OCI-LY7 (cell line): Measurements from ENCODE around the gene LRRC8E. TPM values are rescaled to one million over a fixed set of nuclear protein-coding genes. Genes with fewer than 3 reads are reported as not detected.
A peak's percentile ranks its signal among the peaks of the same experiment; 100 is the strongest.

Experiments used
- BruUV-seq: library from RNA; stranded (reverse); fragments of 400-500 nt; replicated peaks from 2 replicates; lab custom pipeline; 2021; lab: Mats Ljungman, UMichigan
- CTCF ChIA-PET: fragments of 300-600 bp; sonication (Branson Sonifier 250); formaldehyde crosslinking; loops from one replicate; lab custom pipeline; 2022; ENCODE audit warnings: antibody characterized with exemption; ENCODE audit not compliant: unreplicated experiment; lab: Charles Lee
- POLR2A ChIA-PET: fragments of 300-600 bp; sonication (Branson Sonifier 250); formaldehyde crosslinking; loops from one replicate; lab custom pipeline; 2022; ENCODE audit warnings: antibody characterized with exemption; lab: Charles Lee
- DNase-seq: peaks from one replicate; pipeline ENCODE4 v3.0.0-alpha.2; 2015; ENCODE audit warnings: low spot score
- H2AFZ ChIP-seq: fragments of 200-600 bp; sonication (generic), shearing (Covaris generic); 2 replicates; pipeline ENCODE4 v1.6.1; 2014; ENCODE audit warnings: mild to moderate bottlenecking, antibody characterized with exemption, low read length, moderate library complexity
- H3K27ac ChIP-seq: fragments of 200-600 bp; sonication (generic); 2 replicates; pipeline ENCODE4 v1.5.1; 2014; ENCODE audit warnings: mixed run types, low read depth, mild to moderate bottlenecking, moderate library complexity, low read length, inconsistent platforms; ENCODE audit not compliant: poor library complexity, severe bottlenecking
- H3K36me3 ChIP-seq: fragments of 200-600 bp; sonication (generic); 2 replicates; pipeline ENCODE4 v1.6.1; 2014; ENCODE audit warnings: mild to moderate bottlenecking, antibody characterized with exemption, low read length, moderate library complexity, mixed read lengths; ENCODE audit not compliant: insufficient read depth
- H3K4me1 ChIP-seq: fragments of 200-600 bp; sonication (generic); 2 replicates; pipeline ENCODE4 v1.5.1; 2014; ENCODE audit warnings: mild to moderate bottlenecking, low read length; ENCODE audit not compliant: insufficient read depth, poor library complexity, severe bottlenecking
- H3K4me2 ChIP-seq: fragments of 200-600 bp; sonication (generic); 2 replicates; pipeline ENCODE4 v1.6.1; 2014; ENCODE audit warnings: mild to moderate bottlenecking, low read length
- H3K4me3 ChIP-seq: fragments of 200-600 bp; sonication (generic); 2 replicates; pipeline ENCODE4 v1.5.1; 2014; ENCODE audit warnings: mild to moderate bottlenecking, low read depth, low read length; ENCODE audit not compliant: poor library complexity, severe bottlenecking
- H3K79me2 ChIP-seq: fragments of 200-600 bp; sonication (generic); 2 replicates; pipeline ENCODE4 v1.6.1; 2016; ENCODE audit warnings: low read depth, mild to moderate bottlenecking, low read length, moderate library complexity, mixed read lengths; ENCODE audit not compliant: insufficient read depth
- H3K9me2 ChIP-seq: fragments of 200-600 bp; sonication (generic); 2 replicates; pipeline ENCODE4 v1.6.1; 2016; ENCODE audit warnings: mild to moderate bottlenecking, low read length, mixed read lengths; ENCODE audit not compliant: insufficient read depth
- H3K9me3 ChIP-seq: fragments of 200-600 bp; sonication (generic); 2 replicates; pipeline ENCODE4 v1.6.1; 2014; ENCODE audit warnings: mild to moderate bottlenecking, mixed run types, low read length, mixed read lengths
- H4K20me1 ChIP-seq: fragments of 200-600 bp; sonication (generic); 2 replicates; pipeline ENCODE4 v1.6.1; 2014; ENCODE audit warnings: mild to moderate bottlenecking, antibody characterized with exemption, low read length, moderate library complexity, mixed read lengths; ENCODE audit not compliant: insufficient read depth
- CTCF ChIP-seq: fragments of 200-600 bp; sonication (generic); conservative IDR thresholded peaks from 2 replicates; pipeline ENCODE4 v1.5.1; 2014; ENCODE audit warnings: mild to moderate bottlenecking, antibody characterized with exemption, low read length, moderate library complexity, mixed read lengths
- EZH2phosphoT487 ChIP-seq: fragments of 200-600 bp; sonication (generic); IDR thresholded peaks from 2 replicates; pipeline ENCODE4 v1.6.1; 2018; ENCODE audit warnings: low read depth, borderline replicate concordance, mild to moderate bottlenecking, mixed run types, antibody characterized with exemption, low read length, moderate library complexity, mixed read lengths
- intact Hi-C: fragments of 100-400 bp; cut with micrococcal nuclease; formaldehyde crosslinking; loops from one replicate; pipeline ENCODE4 v1.10.0; 2022; ENCODE audit not compliant: unreplicated experiment
- total RNA-seq, 2 experiments: library from RNA; depleted of rRNA in 1 of 2; stranded (reverse); fragments of >200 nt in 1 of 2; shearing (Covaris generic) in 1 of 2; gene quantifications; 2 replicates each; pipeline ENCODE4 v1.2.3, GENCODE V29; 2014 to 2022

Gene LRRC8E
- total RNA-seq, 2 experiments from 2014 or later, result not detected

GRCh38 chr19:7868671-7869452, 19.4 kb upstream of the LRRC8E start:
- Histone ChIP-seq H2AFZ (peak overlapping the region; percentile 17; the same call in 1 of the 2 replicates), H4K20me1 (no peaks in the 10 kb centered on the region), H3K4me1 (peaks cover 40% of the 10 kb centered on the region), H3K36me3 (no peaks in the 10 kb centered on the region), H3K4me2 (peak overlapping the region; percentile 84), H3K9me3 (no peaks in the 10 kb centered on the region), H3K79me2 (no peaks in the 10 kb centered on the region), H3K27ac (no peak overlapping the region), H3K9me2 (no peaks in the 10 kb centered on the region), H3K4me3 (peak overlapping the region; percentile 65)
- intact Hi-C loops, result no loop called here
- BruUV-seq, result no TSS peak
- ChIA-PET POLR2A (interaction anchor here (0.6 to 1.2 kb wide), 2 partner anchors 52 to 1466 kb away, joined by 3 read pairs; partner anchors contain the start of gene SNAPC2), CTCF (interaction anchor here (1.0 to 1.8 kb wide), 4 partner anchors 11 to 52 kb away, joined by 3 to 6 read pairs (median 4); partner anchors contain the start of gene SNAPC2)
- DNase-seq, result peak; percentile 92
- TF ChIP-seq EZH2phosphoT487 (no peak), CTCF (peak; percentile 81)

- intact Hi-C loops, result no loop called here
- BruUV-seq, result no TSS peak
- peak; percentile 75 for DNase-seq
- no peaks in the 10 kb centered on the region for H3K9me3 ChIP-seq
- H3K79me2 ChIP-seq, result no peaks in the 10 kb centered on the region
- peak; percentile 56; the same call in 1 of the 2 replicates for TF ChIP-seq CTCF
- TF ChIP-seq EZH2phosphoT487, result no peak
- H4K20me1 ChIP-seq, result no peaks in the 10 kb centered on the region
- H2AFZ ChIP-seq, result no peak overlapping the region
- POLR2A ChIA-PET, result interaction anchor here (1.2 kb wide), 1 partner anchor 51 kb away, joined by 3 read pairs; the partner anchor contains the start of gene SNAPC2
- peak overlapping the region; percentile 65 for H3K4me3 ChIP-seq
- no peak overlapping the region for H3K27ac ChIP-seq
- no peaks in the 10 kb centered on the region for H3K9me2 ChIP-seq
- CTCF ChIA-PET, result interaction anchor here (0.6 to 1.8 kb wide), 8 partner anchors 12 to 66 kb away, joined by 3 to 6 read pairs (median 3); partner anchors contain the start of gene SNAPC2
- H3K4me1 ChIP-seq, result peaks cover 40% of the 10 kb centered on the region
- peak overlapping the region; percentile 84 for H3K4me2 ChIP-seq
- no peaks in the 10 kb centered on the region for H3K36me3 ChIP-seq
These were observed 18.8 kb upstream of the LRRC8E start for GRCh38 chr19:7869453-7869909.
